HG03139 (cell line): ENCODE results near the gene CRACDL.
"Not testable (repeated sequence)": the region's sequence is repeated elsewhere in the genome, so short reads cannot be mapped to it uniquely, and the experiment has no call there.

ENCODE experiments used
- ATAC-seq: cut with Tn5 transposase; IDR thresholded peaks from one replicate; pipeline ENCODE4 v1.9.1; 2021; ENCODE audit not compliant: unreplicated experiment

Gene CRACDL

GRCh38 chr2:98886066-98886554, 49.9 kb downstream of the CRACDL start:
- no peak for ATAC-seq

- no peak for ATAC-seq
These were observed 51.4 kb downstream of the CRACDL start for GRCh38 chr2:98884658-98885057.

GRCh38 chr2:98883780-98884211, 52.2 kb downstream of the CRACDL start:
- no peak for ATAC-seq

- no peak for ATAC-seq
These were observed 52.9 kb downstream of the CRACDL start for GRCh38 chr2:98882971-98883779.

DNA sequence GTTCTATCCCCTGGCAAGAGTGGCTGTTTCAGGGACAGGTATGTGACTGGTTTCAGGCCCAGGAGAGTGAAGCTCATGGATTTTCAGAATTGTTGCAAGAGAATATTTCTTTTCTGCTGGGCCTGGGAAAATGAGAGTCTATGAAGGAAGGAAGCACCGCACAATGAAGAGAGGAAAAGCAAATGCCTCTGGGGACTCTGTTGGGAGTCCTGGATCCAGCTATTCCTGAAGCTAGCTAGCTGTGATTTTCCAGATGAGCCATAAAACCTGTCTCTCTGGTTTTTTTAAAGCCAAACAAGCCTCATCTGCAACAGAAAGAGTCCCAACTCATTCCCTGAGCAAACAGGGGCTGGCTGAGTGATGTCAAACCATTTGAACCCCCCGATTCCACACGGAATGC, 53.7 kb downstream of the CRACDL start:
- no peak for ATAC-seq

DNA sequence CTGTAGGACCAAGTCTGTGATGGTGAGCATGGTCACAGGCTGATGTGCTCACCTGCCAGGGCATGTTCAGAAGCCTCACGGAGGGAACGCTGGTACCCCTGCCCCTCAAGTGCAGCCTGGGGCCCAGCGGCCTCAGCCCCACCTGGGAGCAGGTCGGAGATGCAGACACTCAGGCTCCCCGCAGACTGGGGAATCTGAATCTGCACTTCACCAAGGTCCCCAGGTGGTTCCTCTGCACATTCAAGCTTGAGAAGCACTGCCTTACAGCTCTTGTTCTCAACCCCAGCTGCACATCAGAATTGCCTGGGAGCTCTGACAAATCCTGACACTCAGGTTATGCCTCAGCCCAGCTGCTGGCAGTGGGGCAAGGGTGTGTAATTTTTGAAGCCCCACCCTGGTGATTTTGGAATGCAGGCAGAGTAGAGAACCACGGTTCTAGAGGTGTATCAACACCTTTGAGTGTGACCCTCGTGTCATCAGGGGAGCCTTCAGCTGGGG, 54.8 kb downstream of the CRACDL start:
- no peak for ATAC-seq

DNA sequence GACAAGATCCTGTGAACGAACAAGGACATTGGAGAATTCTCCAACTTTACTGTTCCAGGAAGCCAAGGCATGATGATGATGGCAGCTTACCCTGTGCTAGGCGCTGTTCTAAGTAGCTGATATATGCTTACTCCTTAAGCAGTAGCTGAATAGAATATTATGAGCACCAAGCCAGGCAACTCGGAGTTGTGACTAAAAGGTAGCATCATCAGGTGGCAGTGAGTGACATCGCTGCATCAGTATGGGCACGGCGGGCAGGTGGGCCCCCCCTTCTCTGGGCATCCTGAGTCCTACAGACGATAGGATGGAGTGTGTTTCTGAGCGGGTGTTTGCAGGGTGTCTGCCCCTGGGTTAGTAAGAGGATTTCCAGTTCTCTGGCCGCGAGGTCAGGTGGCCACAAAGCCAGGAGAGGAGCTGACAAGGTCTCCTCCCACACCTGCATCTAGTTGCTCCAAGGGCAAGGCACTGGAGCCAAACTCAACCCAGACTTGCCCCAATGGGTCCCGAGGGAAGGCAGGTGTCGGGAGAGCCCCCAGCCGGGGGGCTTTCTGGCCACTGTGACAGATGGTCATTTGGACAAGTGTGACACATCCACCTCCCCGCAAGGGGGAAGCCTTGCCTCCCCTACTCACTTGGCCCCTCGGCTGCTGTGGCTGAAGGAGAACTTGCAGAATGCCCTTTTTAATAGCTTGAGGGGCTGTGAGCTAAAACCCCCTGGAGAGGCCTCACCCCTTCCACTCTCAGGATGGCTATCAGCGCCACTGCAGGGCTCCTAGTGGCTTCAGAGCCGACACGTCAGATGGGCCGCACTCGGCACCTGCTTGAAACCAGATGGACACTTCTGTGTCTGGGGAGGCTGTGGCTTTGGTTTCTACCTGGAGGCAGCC, 55.5 kb downstream of the CRACDL start:
- no peak for ATAC-seq

GRCh38 chr2:98877658-98878057, 58.4 kb downstream of the CRACDL start:
- ATAC-seq: not testable (repeated sequence)

- ATAC-seq: no peak
These were observed 59.3 kb downstream of the CRACDL start for GRCh38 chr2:98876741-98877140.

DNA sequence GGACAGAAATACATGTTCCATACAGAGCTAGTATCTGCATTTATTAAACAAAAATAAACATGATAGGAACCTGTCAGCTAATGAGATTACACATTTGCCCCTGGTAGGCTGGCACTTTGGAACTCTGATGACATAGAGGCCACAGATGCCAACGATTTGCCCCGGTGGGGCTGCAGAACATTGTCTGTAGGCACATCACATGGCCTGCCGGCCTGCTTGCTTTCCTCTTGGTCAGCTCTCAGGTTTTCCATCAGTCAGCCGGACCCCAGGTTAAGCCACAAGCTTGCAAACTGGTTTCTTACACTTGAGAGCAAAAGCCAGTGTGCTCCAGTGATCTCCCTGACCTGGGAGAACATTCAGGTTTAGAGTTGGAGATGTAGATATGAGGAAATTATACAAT, 60.3 kb downstream of the CRACDL start:
- no peak for ATAC-seq

DNA sequence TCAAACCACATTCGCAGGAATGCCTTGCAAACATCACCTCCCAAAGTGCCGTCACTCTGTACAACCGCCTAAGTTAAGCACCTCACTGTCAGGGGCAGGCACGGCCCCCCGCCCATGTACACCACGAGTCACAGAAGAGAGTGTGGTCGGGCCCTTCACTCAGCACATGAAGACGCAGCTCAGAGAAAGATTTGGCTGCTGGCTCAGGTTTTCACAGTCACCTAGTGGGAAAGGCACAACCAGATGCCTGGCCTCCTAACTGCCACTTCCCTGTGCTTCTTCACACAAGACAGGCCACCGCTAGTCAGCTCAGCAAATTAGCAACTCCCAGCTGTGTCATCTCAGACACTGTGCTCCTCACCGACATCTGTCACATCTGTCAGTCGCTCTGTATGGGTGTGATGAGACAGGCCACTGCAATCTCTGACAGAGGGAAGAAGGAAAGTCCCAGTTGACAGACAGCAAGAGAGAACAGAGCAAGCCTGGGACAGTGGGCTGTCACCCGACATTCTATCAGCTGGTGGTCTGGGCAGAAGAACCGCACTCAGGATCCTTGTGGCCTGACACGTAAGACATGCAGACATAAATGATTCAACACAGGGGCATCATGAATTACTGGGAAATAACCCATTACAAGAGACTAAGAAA, 60.8 kb downstream of the CRACDL start:
- ATAC-seq: no peak

- no peak for ATAC-seq
These were observed 61.8 kb downstream of the CRACDL start for GRCh38 chr2:98874186-98874689.

DNA sequence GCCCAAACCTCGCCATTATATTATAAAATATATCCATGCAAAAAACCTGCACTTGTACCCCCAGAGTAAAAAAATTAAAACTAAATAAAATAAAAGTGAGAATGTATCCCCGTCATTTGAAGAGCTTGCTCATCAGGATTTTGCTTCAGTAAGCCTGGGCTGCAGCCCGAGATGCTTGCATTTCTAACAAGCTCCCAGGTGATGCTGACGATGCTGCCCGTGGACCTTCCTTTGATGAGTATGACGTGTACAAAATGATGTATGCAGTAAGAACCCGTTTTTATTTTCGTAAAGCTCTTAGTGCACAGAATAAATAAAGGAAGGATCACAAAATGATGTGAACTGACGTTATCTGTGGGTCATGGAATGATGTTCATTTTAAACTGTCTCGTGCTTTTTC, 63.5 kb downstream of the CRACDL start:
- no peak for ATAC-seq

GRCh38 chr2:98871506-98871905, 64.5 kb downstream of the CRACDL start:
- no peak for ATAC-seq

DNA sequence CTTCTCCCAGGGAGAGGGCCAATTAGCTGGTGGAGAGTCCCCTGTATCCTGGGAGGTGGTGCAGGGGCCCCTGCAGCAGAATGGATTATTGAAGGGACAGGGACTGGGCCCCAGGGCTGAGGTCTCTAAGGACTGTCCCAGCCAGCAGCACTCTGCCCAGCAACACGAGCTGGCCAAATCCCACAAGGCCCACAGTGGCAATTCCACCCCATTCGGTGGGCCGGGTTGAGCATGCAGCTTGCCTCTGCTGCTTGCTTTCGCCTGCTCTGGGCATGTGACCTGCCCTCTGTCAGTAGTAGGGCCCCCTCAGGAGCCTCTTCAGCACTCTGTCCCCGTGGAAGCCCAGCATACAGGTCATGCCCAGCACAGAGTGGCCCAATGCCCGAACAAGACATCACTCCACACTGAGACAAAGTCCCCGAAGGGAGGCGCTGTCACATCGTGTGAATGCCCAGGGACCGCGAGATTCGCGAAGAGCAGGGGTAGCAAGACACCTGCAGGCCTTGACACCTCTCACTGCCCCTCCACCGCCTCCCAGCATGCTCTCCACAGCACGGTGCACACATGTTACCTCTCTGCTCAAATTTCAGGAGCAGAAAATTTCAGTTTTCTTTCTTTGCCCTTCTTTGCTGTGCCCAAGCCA, 65.4 kb downstream of the CRACDL start:
- no peak for ATAC-seq

- no peak for ATAC-seq
These were observed 66.2 kb downstream of the CRACDL start for GRCh38 chr2:98869870-98870269.

DNA sequence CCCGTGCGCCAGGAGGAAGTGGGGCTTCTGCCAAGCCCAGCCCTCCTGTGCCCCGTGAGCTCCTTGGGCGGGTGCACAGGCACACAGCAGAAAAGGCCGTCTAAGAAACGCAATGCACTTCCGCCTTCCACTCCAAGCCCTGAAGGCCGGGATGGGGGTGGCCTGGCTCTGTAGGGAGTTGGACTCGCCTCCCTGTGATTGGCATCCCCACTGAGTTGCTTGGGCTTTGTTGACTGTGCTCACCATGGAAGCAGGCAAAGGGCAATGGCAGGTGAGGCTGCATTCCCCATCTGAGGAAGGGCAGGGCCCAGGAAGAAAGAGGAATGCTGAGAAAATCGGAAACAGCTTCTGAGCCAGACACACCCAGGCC, 66.8 kb downstream of the CRACDL start:
- ATAC-seq: no peak

GRCh38 chr2:98868548-98869271, 67.3 kb downstream of the CRACDL start:
- no peak for ATAC-seq

DNA sequence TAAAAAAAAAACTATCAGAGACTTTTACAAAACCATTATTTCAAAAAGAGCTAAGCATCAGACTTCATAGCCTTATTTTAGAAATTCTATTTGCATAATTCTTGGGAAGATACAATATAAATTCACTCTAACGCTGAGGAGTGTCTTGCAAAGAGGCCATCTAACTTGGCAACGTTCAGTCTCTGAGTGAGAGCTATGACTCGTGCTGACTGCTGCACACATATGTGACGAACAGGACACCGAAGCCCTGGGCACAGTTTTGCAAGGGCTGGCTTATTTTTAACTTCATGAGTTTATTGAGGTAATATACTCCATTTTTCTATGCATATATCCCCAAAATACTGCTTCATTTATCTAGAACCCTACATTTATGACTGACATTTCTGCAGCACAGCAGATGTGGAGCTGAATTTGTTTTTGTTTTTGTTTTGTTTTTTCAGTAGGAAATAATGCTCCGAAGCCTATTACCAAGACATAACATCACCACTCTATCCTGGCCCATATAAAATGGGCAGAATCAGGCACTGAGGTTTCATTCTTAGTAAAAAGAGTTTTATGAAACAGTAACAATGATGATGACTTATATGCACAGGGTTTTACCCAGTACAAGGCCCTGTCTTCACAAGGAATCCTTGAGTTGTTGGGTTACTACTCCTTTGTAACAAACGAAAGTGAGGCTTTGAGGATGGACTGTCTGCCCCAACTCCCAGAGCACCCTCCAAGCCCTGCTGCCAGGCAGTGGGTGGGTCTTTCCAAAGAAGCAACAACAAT, 68.3 kb downstream of the CRACDL start:
- no peak for ATAC-seq
